Loucy (cell line): Measurements from ENCODE around the gene HOXD1.

Experiments used
- CTCF ChIP-seq: fragments of 200-600 bp; sonication (generic); conservative IDR thresholded peaks from 2 replicates; pipeline ENCODE4 v1.5.1; 2014; ENCODE audit warnings: mild to moderate bottlenecking, antibody characterized with exemption, low read length
- EZH2phosphoT487 ChIP-seq: fragments of 200-600 bp; IDR thresholded peaks from 2 replicates; pipeline ENCODE4 v1.6.1; 2018; ENCODE audit warnings: antibody characterized with exemption, mild to moderate bottlenecking, moderate library complexity, borderline replicate concordance

GRCh38 chr2:176211110-176211509 is 22.6 kb downstream of the HOXD1 start:
- TF ChIP-seq CTCF, result no peak
- no peak for TF ChIP-seq EZH2phosphoT487
